ENCODE measurements around the gene CTXN2.

The CTXN2 gene

DNA sequence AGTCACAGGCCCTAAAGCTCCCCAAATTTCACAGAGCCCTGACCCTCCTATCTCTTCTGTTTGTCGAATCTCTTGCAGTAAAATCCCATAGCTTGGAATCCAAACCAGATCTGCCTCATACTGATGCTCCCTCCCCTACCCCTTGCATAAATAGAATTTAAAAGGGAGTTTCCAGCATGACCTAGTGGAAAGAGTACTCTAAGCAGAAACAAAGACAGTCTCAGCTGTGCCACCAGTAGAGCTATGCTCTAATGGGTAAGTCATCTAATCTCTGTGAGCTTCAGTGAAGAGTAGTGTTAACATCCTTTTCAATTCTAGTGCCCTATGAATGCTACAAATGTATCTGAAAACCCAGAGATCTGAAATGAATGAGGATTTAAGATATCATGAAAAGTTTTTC, 10.6 kb downstream of the CTXN2 start:
- ChIA-PET POLR2A (ENCODE audit: low non-redundant PET) (no interaction called here), CTCF (interaction anchor here (0.5 to 0.6 kb wide), 2 partner anchors 8 to 645 kb away, joined by 3 to 4 read pairs; no protein-coding TSS in a partner anchor)
- no peak for DNase-seq (ENCODE audit: low spot score)
- TF ChIP-seq, protein P1, sequence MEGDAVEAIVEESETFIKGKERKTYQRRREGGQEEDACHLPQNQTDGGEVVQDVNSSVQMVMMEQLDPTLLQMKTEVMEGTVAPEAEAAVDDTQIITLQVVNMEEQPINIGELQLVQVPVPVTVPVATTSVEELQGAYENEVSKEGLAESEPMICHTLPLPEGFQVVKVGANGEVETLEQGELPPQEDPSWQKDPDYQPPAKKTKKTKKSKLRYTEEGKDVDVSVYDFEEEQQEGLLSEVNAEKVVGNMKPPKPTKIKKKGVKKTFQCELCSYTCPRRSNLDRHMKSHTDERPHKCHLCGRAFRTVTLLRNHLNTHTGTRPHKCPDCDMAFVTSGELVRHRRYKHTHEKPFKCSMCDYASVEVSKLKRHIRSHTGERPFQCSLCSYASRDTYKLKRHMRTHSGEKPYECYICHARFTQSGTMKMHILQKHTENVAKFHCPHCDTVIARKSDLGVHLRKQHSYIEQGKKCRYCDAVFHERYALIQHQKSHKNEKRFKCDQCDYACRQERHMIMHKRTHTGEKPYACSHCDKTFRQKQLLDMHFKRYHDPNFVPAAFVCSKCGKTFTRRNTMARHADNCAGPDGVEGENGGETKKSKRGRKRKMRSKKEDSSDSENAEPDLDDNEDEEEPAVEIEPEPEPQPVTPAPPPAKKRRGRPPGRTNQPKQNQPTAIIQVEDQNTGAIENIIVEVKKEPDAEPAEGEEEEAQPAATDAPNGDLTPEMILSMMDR (conservative IDR thresholded peaks at IDR 0.05; ENCODE audit: low read depth), result no peak
- H3K27ac ChIP-seq, result no peak overlapping the region

DNA sequence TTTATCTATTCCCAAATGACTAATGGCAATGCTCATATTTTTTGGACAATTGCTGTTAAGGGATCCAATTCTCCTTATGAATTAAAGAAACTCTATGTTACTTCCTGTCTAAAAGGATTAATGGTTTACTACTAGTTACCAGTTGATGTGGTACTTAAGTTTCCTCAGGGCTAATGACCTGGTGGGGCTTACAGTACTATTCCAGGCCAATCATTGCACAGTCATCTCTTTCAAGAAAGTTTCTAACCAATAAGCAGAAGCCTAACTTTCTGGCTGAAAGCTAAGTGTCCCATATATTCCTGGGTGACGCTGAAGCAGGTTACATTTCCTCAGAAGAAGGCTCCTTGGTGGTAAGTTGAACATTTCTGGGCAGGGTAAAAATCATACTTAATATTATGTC, 14.5 kb downstream of the CTXN2 start, which contains the start of gene SLC12A1:
Gene SLC12A1 (plus strand): TSS at position 322 of the 400 bp plus-strand sequence. CDS start 1,418 bp downstream, outside the sequence.
- TF ChIP-seq, protein P1 (conservative IDR thresholded peaks at IDR 0.05; ENCODE audit: low read depth), result no peak
- DNase-seq (ENCODE audit: low spot score), result no peak
- ChIA-PET POLR2A (ENCODE audit: low non-redundant PET) (no interaction called here), CTCF (interaction anchor here (0.6 kb wide), 1 partner anchor 1048 kb away, joined by 4 read pairs; no protein-coding TSS in a partner anchor)
- H3K27ac ChIP-seq, result no peak within 1 kb of the TSS

DNA sequence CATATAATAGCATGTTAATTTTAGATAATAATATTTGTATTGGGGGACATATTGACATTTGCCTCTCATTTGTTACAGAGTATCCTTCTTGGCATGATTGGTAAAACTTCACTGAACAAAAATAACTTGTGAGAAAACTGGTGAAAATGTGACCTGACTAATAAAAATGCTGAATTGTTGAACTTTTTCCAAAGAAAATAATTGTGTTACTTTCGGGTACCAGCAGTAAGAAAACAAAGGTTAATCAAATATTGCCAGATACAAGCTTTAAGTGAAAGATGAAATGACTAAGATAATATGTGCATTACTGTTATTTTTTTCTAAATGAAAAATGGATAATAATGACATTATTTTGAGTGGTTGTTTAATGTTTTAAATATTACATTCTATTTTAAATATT, 29.8 kb downstream of the CTXN2 start:
- TF ChIP-seq, protein P1 (conservative IDR thresholded peaks at IDR 0.05; ENCODE audit: low read depth), result no peak
- no peak overlapping the region for H3K27ac ChIP-seq
- ChIA-PET CTCF (interaction anchor here (1.1 kb wide), 1 partner anchor 18 kb away, joined by 3 read pairs; no protein-coding TSS in a partner anchor), POLR2A (ENCODE audit: low non-redundant PET) (no interaction called here)
- DNase-seq (ENCODE audit: low spot score), result no peak

DNA sequence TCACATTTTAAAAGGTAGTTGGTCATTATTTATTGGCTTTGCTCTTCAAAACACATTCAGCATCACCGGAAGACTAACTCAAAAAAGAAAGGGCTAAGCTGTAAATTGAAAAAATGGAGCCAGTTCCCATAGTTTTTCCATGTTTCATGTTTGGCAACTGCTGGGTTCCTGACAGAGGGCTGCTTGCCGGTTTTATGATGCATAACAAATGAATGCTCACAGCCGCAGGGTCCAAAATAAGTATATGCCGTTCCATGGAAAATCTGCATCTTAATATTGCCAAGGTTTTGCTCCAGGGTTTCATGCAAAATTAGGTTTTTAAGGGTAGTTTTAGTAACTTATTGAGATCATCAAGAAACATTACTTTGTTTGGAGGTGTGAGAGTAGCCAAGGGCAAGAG, 30.4 kb downstream of the CTXN2 start:
- no peak overlapping the region for H3K27ac ChIP-seq
- TF ChIP-seq, protein P1 (conservative IDR thresholded peaks at IDR 0.05; ENCODE audit: low read depth), result no peak
- ChIA-PET CTCF (interaction anchor here (1.1 kb wide), 1 partner anchor 17 kb away, joined by 3 read pairs; no protein-coding TSS in a partner anchor), POLR2A (ENCODE audit: low non-redundant PET) (no interaction called here)
- no peak for DNase-seq (ENCODE audit: low spot score)

DNA sequence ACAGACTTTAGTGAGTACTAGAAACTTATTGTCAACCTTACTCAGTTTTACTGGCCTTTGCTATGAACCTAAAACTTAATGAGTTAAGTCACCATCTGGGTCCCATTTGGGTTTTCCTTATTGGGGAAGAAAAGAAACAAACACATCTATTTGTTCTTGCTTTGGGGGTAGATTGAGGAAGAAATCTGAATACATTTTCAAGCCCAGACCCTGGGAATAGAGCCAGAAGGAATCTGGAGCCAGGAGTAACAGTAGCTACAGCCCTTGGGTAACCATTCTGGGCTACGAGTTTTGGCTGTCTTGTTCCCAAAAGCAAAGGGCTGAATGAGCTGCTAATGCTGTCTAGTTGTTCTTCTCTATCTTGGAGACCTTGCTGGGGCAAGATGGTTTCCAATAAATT, 31.2 kb downstream of the CTXN2 start:
- POLR2A ChIA-PET (ENCODE audit: low non-redundant PET), result no interaction called here
- TF ChIP-seq, protein P1 (conservative IDR thresholded peaks at IDR 0.05; ENCODE audit: low read depth), result no peak
- no peak overlapping the region for H3K27ac ChIP-seq
- CTCF ChIA-PET, result no interaction called here
- no peak for DNase-seq (ENCODE audit: low spot score)

DNA sequence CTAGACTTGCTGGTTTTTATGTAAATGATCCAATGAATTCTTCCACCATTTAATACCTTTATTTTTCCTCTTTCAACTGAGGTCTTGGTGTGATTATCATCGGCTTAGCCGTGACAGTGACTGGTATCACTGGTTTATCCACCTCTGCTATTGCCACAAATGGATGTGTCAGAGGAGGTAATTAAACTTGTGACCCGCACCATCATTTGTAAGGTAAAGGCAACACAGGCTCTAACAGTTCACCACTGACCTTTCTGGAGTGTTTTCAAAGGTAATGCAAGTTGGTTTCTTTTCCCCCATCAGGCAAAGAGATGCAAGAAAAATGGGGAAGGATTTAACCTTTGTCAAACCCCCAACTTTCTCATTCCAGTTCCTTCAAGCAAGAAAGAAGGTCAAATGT, 34.3 kb downstream of the CTXN2 start:
- no peak overlapping the region for H3K27ac ChIP-seq
- ChIA-PET CTCF (no interaction called here), POLR2A (ENCODE audit: low non-redundant PET) (no interaction called here)
- DNase-seq (ENCODE audit: low spot score), result no peak
- TF ChIP-seq, protein P1 (conservative IDR thresholded peaks at IDR 0.05; ENCODE audit: low read depth), result no peak
